BE2C (cell line): ENCODE data around the gene ZNF683.

ENCODE experiments used
- DNase-seq: peaks from one replicate; pipeline ENCODE4 v3.0.0-alpha.2; 2020
- H3K27me3 ChIP-seq: fragments of 250-450 bp; sonication (Bioruptor Pico); 2 replicates; pipeline ENCODE4 v1.5.1; 2020; ENCODE audit warnings: mild to moderate bottlenecking
- H3K36me3 ChIP-seq: fragments of 250-450 bp; sonication (Bioruptor Pico); 2 replicates; pipeline ENCODE4 v1.5.1; 2020; ENCODE audit warnings: mild to moderate bottlenecking
- H3K4me1 ChIP-seq: fragments of 250-450 bp; sonication (Bioruptor Pico); 2 replicates; pipeline ENCODE4 v1.5.1; 2020
- H3K4me3 ChIP-seq: 2 replicates; pipeline ENCODE4 v1.5.1; 2011; ENCODE audit warnings: low read depth, low read length
- H3K9me3 ChIP-seq: fragments of 250-450 bp; sonication (Bioruptor Pico); 2 replicates; pipeline ENCODE4 v1.5.1; 2020
- TF ChIP-seq, protein P1 (sequence below): IDR thresholded peaks from 2 replicates; pipeline ENCODE4 v1.5.1; 2012; ENCODE audit warnings: mild to moderate bottlenecking, low read depth, low read length

The ZNF683 gene

GRCh38 chr1:26315874-26316850, 56.4 kb downstream of the ZNF683 start:
- DNase-seq, result no peak
- Histone ChIP-seq H3K4me3 (no peak overlapping the region), H3K36me3 (no peaks in the 10 kb centered on the region), H3K9me3 (no peaks in the 10 kb centered on the region), H3K4me1 (no peaks in the 10 kb centered on the region), H3K27me3 (0 out of 2 replicates have a peak, but pooled peaks cover 3% of the 10 kb centered on the region)
- TF ChIP-seq, protein P1, sequence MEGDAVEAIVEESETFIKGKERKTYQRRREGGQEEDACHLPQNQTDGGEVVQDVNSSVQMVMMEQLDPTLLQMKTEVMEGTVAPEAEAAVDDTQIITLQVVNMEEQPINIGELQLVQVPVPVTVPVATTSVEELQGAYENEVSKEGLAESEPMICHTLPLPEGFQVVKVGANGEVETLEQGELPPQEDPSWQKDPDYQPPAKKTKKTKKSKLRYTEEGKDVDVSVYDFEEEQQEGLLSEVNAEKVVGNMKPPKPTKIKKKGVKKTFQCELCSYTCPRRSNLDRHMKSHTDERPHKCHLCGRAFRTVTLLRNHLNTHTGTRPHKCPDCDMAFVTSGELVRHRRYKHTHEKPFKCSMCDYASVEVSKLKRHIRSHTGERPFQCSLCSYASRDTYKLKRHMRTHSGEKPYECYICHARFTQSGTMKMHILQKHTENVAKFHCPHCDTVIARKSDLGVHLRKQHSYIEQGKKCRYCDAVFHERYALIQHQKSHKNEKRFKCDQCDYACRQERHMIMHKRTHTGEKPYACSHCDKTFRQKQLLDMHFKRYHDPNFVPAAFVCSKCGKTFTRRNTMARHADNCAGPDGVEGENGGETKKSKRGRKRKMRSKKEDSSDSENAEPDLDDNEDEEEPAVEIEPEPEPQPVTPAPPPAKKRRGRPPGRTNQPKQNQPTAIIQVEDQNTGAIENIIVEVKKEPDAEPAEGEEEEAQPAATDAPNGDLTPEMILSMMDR, result no peak

DNA sequence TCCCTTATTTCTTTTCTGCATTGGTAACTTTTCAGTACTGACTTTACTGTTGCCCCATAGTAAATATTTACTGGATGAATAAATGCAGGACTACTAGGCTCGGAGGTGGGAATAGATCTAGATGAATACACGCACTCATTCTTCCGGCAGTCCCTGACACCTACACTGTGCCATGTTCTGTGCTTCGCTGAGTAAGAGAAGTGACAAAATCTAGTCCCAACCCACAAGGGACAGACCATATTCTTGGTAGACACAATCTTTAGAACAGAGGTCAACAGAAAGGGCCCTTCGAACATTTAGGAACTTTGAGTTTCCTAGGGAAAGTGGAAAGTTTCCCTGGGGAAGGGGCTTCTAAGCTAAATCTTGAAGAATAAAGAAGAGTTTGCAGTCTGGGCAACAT, 58.0 kb downstream of the ZNF683 start:
- DNase-seq, result no peak
- no peaks in the 10 kb centered on the region for H3K9me3 ChIP-seq
- 0 out of 2 replicates have a peak, but pooled peaks cover 3% of the 10 kb centered on the region for H3K27me3 ChIP-seq
- TF ChIP-seq, protein P1, result no peak
- no peaks in the 10 kb centered on the region for H3K4me1 ChIP-seq
- H3K36me3 ChIP-seq, result no peaks in the 10 kb centered on the region
- H3K4me3 ChIP-seq, result no peak overlapping the region
